HG03175 (cell line): ENCODE data around the gene MYO1E.
A peak's percentile ranks its signal among the peaks of the same experiment; 100 is the strongest.
"Not testable (repeated sequence)": the region's sequence is repeated elsewhere in the genome, so short reads cannot be mapped to it uniquely, and the experiment has no call there.

Experiments
- ATAC-seq: cut with Tn5 transposase; IDR thresholded peaks from one replicate; pipeline ENCODE4 v1.9.1; 2021; ENCODE audit warnings: mild to moderate bottlenecking, moderate library complexity; ENCODE audit not compliant: unreplicated experiment

MYO1E gene

GRCh38 chr15:59388670-59389069 lies 16.0 kb upstream of the MYO1E start:
- ATAC-seq, result no peak

DNA sequence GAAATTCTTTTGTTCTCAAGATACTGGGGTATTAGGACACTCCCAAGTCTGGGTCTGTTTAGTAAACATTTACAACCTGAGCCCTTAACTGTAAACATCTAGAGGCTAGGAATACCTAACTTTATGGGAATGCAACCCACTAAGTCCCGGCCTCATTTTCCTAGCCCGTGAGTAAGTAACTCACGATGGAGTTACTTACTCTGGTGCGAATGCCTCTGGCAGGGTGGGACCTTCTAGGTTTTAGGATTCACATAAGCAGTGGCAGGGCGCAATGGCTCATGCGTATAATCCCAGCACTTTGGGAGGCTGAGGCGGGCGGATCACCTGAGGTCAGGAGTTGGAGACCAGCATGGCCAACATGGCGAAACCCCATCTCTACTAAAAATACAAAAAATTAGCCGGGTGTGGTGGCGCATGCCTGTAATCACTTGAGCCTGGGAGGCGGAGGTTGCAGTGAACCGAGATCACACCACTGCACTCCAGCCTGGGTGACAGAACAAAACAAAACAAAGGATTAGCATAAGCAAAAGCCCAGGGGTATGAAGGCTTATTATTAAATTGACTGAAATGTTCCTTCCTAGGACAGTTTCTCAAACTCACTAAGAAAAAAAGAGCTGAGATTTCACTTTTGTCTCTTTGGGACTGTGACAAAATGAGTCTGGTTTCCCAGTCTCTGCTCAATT lies 14.7 kb upstream of the MYO1E start:
- ATAC-seq, result not testable (repeated sequence)

DNA sequence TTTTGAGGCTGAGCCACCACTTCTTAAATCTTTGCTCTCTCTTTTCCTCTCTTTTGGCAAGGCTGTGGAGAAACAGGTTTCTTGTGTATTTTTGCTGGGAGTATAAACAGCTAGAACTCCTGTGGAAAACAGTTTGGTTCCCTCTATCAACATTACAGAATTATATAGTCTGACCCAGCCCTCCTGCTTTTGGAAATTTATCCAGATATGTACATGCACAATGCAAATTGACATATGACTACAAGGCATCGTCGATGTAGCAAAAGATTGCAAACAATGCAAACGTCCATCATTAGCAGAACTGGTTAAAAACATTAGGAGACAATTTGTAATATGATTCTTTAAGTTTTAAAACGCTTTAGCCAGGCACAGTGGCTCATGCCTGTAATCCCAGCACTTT lies 12.5 kb upstream of the MYO1E start:
- no peak for ATAC-seq

DNA sequence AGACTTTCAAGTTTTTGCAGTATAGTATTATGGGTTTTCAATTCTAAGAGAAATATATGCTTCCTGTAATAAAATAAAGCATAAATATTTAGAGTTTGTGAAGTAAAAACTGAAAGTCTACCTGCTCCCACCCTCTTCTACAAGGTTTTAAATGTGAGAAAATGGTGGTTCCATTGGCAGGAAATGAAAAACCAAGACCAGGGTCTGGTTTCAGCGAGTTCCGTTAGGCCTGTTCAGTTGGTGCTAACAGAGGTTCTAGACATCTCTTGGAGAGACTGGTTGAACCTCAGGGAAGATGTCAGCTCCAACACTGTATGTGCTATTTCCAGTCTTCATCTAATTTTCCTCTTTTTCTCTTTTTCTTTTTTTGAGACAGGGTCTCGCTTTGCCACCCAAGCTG lies 11.8 kb upstream of the MYO1E start:
- peak; percentile 52 for ATAC-seq

DNA sequence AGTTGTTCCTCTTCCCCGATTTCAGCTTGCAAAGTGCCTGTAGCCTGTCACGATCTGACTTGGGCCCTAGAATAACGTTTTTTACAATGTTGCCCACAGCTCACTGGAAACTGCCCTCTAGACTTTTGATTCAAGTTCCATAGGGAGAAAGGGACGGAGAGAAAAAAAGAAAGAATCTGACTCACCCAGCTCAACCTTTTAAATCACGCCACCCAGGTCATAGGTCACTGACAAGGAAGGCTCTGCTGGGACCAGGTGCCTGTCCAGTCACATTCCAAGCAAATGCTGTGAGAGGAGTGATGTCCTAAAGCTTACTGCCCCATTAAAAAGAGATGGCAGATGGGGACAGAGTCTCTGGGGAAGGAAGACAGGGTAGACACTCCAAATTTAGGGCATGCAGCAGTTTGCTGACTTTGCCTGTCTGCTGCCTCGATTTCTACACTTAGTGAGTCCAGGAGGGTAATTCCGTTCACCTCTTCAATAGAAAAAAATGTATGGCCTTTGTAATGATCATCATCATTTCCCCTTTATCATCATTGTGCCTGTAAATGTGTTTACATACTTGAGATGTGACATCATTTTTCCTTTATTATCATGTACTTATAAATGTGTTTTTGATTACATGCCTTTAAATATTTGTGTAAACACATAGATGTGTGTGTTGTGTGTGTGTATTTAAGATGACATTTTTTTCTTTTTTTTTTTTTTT lies 8.4 kb upstream of the MYO1E start:
- ATAC-seq, result no peak

DNA sequence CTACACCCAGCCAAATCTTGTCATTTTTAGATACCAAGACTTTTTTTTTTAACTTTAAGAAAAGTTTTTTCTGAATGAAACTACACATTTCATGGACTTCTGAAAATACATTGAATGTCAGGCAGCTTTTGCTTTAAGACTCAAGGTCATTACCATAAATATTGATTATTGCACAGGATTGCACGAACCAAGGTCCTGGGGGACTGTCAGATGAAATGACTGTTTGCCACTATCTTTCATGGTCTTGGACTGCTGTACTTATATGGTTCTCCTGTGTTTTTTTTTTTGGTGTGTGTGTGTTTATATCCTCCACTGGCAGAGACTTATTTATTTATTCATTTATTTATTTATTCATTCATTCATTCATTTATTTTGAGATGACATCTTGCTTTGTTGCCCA lies 6.9 kb upstream of the MYO1E start:
- ATAC-seq, result no peak

- ATAC-seq, result no peak
Observed at GRCh38 chr15:59378855-59379254, 6.2 kb upstream of the MYO1E start.

GRCh38 chr15:59377924-59378323 lies 5.3 kb upstream of the MYO1E start:
- no peak for ATAC-seq

- ATAC-seq, result no peak
Observed at GRCh38 chr15:59376733-59377132, 4.1 kb upstream of the MYO1E start.

- no peak for ATAC-seq
Observed at GRCh38 chr15:59373215-59373614, 544 bp upstream of the MYO1E start.

DNA sequence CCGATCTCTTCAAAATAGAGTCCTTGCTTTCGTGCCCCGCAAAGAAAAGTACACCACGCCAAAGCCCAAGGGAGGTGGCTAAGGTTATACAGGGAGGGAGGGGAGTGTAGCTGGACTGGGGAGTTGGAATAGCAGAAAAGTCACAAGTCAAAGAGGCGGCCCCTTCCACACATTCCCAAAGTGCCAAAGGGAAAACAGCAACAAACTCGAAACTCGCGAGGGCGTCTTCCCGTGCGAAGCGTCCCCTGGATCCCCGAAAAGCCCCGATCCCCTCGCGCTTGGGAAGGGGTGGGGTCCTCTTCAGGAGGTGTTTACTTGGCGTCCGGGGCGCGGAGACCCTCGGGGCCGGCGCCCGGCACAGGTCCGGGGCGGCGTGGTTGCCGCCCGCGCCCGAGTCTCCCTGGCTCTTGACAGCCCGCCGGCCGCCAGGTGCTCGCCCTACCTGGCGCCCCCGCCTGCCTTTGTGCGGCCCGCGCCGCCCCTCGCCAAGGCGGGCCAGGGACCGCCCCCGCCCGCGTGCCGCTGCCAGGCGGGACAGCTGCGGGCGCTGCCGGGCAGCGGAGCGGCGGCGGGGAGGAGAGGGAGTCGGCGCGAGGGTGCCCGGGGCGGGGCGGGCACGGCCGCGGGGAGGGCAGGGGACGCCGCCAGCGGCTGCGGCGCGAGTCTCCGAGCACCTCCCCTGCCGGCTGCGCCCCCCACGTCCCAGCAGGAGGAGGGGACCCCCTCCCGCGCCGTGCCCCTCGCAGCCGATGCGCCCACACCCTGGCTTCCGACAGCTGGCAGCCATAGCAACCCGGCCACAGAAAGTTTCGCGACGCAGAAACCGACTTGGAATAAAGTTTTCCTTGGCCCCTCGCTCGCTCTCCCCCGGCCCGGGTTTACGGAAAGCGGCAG lies 966 bp downstream of the MYO1E start:
- ATAC-seq, result peak; percentile 34

- ATAC-seq, result no peak
Observed at GRCh38 chr15:59369597-59369996, 3.1 kb downstream of the MYO1E start.

DNA sequence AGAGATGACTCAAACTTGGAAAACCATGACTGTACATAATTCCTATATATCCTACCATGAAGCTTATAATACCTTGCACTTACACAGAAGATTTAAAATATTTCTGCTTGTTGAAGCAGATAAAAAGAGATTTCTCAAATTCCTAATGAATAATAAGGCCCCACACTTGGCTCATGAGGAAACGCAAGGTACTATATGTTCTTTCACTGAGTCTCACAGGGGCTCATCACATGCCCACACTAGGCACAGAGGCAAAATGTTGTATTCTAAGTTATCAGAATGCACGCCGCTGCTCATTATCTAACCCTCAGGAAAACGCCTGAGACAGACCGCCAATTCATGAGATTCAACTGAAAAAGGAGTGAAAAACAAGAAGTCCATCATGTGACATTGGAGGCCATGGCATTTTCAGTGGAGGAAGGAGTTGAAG lies 5.6 kb downstream of the MYO1E start:
- ATAC-seq, result no peak

DNA sequence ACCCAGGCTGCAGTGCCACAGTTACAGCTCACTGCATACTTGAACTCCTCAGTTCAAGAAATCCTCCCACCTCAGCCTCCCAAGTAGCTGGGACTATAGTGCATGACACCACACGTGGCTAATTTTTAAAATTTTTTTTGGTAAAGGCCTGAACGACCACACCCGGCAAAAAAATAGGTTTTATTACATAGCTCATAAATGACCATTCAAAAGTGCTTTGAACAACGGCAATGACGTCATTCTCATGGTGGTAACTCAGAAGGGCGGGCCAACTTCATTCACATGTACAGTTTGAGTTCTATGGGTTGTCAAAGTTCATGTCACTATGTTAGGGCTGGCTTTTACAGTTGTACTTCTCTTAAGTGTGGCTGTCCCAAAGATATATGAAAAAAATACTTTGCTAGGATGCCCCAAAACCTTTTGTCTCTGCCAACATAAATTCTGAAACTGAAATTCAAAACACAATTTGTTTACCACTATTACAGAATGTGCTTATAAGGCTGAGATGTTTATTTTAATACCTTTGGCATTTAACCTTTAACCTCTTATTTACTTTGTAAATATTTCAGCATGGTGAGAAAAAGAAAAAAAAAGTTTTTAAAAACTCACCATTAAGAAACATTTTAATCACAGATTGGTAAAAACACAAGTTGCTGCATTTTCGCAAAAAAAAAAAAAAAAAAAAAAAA lies 6.2 kb downstream of the MYO1E start:
- no peak for ATAC-seq

DNA sequence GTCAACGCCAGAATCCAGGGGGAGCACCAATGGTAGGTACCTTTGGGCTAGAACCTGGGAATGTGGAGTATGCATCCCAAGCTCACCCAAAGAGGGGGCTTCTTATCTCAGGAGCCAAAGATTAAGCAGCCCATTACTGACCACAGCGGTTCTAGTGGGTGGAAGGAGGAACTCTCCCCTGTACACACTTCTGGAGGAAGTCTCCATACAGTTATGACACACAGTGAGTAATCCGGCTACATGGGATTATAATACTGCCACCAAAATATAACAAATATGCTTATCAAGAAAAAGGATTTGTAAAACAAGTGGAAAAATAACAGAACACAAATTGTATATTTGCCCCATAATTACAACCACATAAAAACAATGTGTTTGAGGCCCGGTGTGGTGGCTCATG lies 8.4 kb downstream of the MYO1E start:
- no peak for ATAC-seq

- no peak for ATAC-seq
Observed at GRCh38 chr15:59362331-59362730, 10.3 kb downstream of the MYO1E start.

GRCh38 chr15:59360896-59361295 lies 11.8 kb downstream of the MYO1E start:
- ATAC-seq, result no peak

DNA sequence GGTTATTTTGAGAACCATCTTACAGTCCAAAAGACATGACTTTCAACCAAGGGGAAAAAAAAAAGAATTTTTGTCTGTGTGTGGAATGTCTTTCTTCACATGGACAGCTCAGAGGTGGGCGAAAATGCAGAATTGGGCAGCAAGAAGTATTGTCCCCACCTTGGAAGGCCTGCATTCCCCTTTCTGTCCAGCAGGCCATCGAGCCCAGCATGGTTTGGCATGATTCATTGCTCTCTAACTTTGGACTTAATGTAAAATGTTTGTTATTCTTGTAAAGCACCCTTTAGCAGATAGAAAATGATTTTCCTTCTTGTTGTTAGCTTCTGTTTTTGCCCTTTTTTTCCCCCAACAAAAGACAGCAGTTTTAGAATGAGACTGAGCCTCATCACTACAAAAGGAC lies 12.4 kb downstream of the MYO1E start:
- ATAC-seq, result no peak

- no peak for ATAC-seq
Observed at GRCh38 chr15:59355730-59356129, 16.9 kb downstream of the MYO1E start.

DNA sequence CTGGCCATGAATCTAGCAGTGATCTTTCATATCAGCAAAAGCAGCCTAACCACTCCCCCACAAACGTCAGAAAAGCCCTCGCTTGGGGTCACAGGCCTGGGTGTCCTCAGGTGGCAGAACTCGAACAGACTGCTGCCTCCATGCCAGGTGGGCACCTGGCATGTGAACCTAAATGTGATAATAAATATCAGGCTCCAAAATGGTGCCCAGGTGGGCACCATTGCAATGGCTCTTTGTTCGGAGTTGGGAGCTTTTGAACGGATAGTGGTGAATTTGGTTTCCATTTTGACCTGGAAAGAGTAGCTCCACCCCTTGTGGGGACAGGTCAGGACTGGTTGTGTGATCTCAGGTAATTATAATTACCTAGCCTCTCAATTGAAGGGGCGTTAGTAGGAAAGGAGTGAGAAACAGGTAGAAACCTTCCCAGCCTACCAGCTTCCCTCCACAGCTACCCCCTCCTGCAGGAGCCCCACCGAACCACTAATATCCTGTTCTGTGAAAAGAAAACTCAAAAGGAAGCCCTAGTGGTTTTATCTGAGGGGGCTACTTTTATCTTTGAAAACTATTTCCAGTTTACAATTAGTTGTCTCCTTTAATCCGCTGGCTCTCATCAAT lies 18.1 kb downstream of the MYO1E start:
- ATAC-seq, result no peak

- ATAC-seq, result no peak
Observed at GRCh38 chr15:59353994-59354416, 18.7 kb downstream of the MYO1E start.
